Measurements from ENCODE around the gene ALOX5AP. TPM values are rescaled to one million over a fixed set of nuclear protein-coding genes. Genes with fewer than 3 reads are reported as not detected.

ALOX5AP gene
- total and polyA plus RNA-seq, 7 donors, result 2.5 to 12.2 (median 5.2) TPM

DNA sequence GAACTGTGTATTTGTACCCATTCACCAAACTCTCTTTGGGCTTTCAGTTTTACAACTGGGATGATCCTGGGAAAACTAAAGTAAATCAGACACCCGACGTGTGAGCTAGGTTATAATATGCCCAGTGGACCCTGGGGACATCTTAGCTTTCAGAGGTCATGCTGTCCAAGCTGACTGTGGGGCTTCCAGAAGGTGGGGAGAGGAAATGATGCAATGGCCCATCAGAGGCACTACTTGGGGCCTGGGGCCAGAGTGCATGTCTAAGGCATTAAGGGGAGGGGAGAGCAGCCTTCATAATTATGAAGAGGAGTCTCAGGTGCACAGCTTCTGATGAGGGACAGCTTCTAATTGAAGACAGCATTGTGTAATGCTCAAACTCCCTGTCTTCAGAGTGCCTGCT is 30.9 kb downstream of the ALOX5AP start:
- WGBS, 3 donors, result 22 to 42% (median 28%) methylated on average over 2 of the region's 2 CpGs
- no peak for ATAC-seq

DNA sequence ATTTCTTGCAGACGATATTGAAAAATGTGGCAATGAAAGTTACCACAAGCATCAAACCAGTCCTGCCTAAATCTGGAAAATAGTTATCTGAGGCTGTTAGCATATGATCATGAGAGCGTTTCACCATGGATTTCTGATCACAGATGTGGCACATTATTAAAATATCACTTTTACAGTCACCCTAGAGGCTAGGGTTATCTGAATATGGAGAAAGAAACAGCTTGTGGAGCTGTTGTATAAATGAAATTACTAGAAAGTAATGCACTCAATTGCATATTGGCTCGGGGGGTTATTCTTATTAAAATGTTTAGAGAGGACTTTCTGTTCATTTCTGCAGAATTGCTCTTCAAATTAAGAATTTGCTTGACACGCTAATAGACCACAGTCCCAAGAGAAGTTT is 35.6 kb downstream of the ALOX5AP start:
- ATAC-seq, result no peak
- H3K27me3 ChIP-seq (ENCODE audit: insufficient read depth in 3 of 3, low read length in 2 of 3), result no peaks in the 10 kb centered on the region
- H3K4me1 ChIP-seq, result no peaks in the 10 kb centered on the region
- H3K4me3 ChIP-seq, result no peak overlapping the region
- 81 to 92% (median 90%) methylated on average over 4 of the region's 4 CpGs for WGBS, 3 donors
- intact Hi-C loops (cut with DNase I), result no loop called here
- no peak for DNase-seq
- H3K9me3 ChIP-seq, result no peaks in the 10 kb centered on the region
- H3K36me3 ChIP-seq (ENCODE audit: insufficient read depth in 1 of 2, low read depth in 1 of 2), result no peaks in the 10 kb centered on the region
- H3K27ac ChIP-seq, result no peak overlapping the region
- TF ChIP-seq, protein P1, sequence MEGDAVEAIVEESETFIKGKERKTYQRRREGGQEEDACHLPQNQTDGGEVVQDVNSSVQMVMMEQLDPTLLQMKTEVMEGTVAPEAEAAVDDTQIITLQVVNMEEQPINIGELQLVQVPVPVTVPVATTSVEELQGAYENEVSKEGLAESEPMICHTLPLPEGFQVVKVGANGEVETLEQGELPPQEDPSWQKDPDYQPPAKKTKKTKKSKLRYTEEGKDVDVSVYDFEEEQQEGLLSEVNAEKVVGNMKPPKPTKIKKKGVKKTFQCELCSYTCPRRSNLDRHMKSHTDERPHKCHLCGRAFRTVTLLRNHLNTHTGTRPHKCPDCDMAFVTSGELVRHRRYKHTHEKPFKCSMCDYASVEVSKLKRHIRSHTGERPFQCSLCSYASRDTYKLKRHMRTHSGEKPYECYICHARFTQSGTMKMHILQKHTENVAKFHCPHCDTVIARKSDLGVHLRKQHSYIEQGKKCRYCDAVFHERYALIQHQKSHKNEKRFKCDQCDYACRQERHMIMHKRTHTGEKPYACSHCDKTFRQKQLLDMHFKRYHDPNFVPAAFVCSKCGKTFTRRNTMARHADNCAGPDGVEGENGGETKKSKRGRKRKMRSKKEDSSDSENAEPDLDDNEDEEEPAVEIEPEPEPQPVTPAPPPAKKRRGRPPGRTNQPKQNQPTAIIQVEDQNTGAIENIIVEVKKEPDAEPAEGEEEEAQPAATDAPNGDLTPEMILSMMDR (IDR thresholded peaks at IDR 0.05), result no peak

More for the DNA sequence above, 30.9 kb downstream of the ALOX5AP start:
- Histone ChIP-seq H3K4me3 (no peak overlapping the region), H3K4me1 (no peaks in the 10 kb centered on the region), H3K36me3 (ENCODE audit: insufficient read depth in 1 of 2, low read depth in 1 of 2) (no peaks in the 10 kb centered on the region), H3K27me3 (ENCODE audit: insufficient read depth in 3 of 3, low read length in 2 of 3) (no peaks in the 10 kb centered on the region), H3K9me3 (no peaks in the 10 kb centered on the region), H3K27ac (no peak overlapping the region)
- intact Hi-C loops (cut with DNase I), result no loop called here
- DNase-seq, result no peak
- TF ChIP-seq, protein P1 (IDR thresholded peaks at IDR 0.05), result no peak

DNA sequence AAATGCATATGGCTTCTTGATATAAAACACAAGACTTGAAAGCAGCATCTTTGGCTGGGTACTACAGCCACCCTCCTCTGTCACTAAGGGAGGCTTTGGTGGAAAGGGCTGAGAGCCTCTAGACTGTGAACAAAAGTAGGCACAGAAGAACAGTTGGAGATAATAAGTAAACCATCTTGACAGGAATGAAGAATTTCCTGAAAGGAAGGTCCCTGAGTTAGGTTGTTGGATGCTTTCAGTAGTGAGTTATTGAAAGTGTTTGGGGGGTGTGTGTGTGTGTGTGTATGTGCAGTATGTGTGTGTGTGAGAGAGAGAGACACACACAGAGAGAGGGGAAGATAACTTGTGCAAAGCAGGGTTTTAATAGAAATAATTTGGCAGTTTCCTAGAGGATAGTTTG is 38.2 kb downstream of the ALOX5AP start:
- H3K4me3 ChIP-seq, result no peak overlapping the region
- no peak for DNase-seq
- no peaks in the 10 kb centered on the region for H3K36me3 ChIP-seq (ENCODE audit: insufficient read depth in 1 of 2, low read depth in 1 of 2)
- no peaks in the 10 kb centered on the region for H3K4me1 ChIP-seq
- H3K27me3 ChIP-seq (ENCODE audit: insufficient read depth in 3 of 3, low read length in 2 of 3), result no peaks in the 10 kb centered on the region
- H3K9me3 ChIP-seq, result no peaks in the 10 kb centered on the region
- TF ChIP-seq, protein P1 (IDR thresholded peaks at IDR 0.05), result no peak
- intact Hi-C loops (cut with DNase I), result no loop called here
- no peak overlapping the region for H3K27ac ChIP-seq
- no peak for ATAC-seq

DNA sequence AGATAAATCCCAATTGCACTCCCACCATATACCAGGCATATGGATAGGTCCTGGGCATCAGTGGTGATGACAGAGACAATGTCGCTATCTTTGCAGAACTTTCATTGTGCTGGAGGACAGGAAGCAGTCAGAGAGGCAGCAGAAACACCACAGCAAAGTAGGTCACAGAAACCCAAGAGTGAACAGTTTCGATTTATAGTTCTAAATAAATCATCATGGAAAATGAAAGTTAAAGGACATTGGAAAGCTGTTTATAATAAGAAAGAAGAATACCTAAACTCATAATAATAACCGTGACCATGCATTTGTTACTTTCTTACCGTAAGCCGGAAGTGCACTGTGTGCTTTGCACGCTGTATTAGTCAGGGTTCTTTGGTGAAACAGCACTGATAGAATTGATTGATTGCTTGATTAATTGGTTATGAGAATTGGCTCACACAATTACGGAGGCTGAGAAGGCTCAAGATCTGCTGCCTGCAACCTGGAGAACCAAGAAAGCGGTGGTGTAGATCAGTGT is 38.9 kb downstream of the ALOX5AP start:
- intact Hi-C loops (cut with DNase I), result no loop called here
- 74 to 86% (median 78%) methylated on average over 8 of the region's 8 CpGs for WGBS, 3 donors
- ATAC-seq (no peak), DNase-seq (no peak)
- no peaks in the 10 kb centered on the region for H3K9me3 ChIP-seq
- no peak overlapping the region for H3K4me3 ChIP-seq
- no peaks in the 10 kb centered on the region for H3K36me3 ChIP-seq (ENCODE audit: insufficient read depth in 1 of 2, low read depth in 1 of 2)
- H3K27ac ChIP-seq, result no peak overlapping the region
- no peaks in the 10 kb centered on the region for H3K4me1 ChIP-seq
- TF ChIP-seq, protein P1 (IDR thresholded peaks at IDR 0.05), result no peak
- H3K27me3 ChIP-seq (ENCODE audit: insufficient read depth in 3 of 3, low read length in 2 of 3), result no peaks in the 10 kb centered on the region

DNA sequence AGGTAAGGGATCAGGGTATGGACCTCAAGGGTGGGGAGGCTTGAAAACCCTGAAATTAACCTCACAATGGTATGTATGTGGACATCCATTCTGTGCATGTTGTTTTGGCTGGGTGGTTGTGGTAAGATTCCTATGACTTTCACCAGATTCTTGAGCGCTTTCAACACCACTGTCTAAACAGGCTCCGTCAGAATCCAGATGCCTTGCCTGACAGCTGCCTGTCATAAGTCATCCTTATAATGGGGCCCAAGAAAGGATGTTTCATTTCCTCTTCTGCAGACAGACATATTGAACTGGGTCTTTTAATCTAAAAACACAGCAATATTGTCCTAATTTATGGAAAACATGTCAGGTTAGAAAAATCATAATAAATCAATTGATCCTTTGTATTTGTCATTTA is 41.3 kb downstream of the ALOX5AP start:
- intact Hi-C loops (cut with DNase I), result no loop called here
- no peak overlapping the region for H3K4me3 ChIP-seq
- WGBS, 3 donors, result 66 to 90% (median 89%) methylated on average over 2 of the region's 2 CpGs

More for the DNA sequence above, 41.3 kb downstream of the ALOX5AP start:
- DNase-seq (no peak), ATAC-seq (no peak)
- Histone ChIP-seq H3K27ac (no peak overlapping the region), H3K36me3 (ENCODE audit: insufficient read depth in 1 of 2, low read depth in 1 of 2) (no peaks in the 10 kb centered on the region), H3K27me3 (ENCODE audit: insufficient read depth in 3 of 3, low read length in 2 of 3) (no peaks in the 10 kb centered on the region), H3K9me3 (no peaks in the 10 kb centered on the region), H3K4me1 (no peaks in the 10 kb centered on the region)
- TF ChIP-seq, protein P1 (IDR thresholded peaks at IDR 0.05), result no peak

Measured in psoas muscle (tissue), 8 donors.